Measurements from ENCODE around the gene ZNF775.
A peak's percentile ranks its signal among the peaks of the same experiment; 100 is the strongest.

Gene ZNF775

GRCh38 chr7:150401424-150401790 lies 22.3 kb downstream of the ZNF775 start:
- no peak for DNase-seq (ENCODE audit: low read depth, low spot score)

- no peak for DNase-seq (ENCODE audit: low read depth, low spot score)
These were observed 22.9 kb downstream of the ZNF775 start for GRCh38 chr7:150401861-150402631.

DNA sequence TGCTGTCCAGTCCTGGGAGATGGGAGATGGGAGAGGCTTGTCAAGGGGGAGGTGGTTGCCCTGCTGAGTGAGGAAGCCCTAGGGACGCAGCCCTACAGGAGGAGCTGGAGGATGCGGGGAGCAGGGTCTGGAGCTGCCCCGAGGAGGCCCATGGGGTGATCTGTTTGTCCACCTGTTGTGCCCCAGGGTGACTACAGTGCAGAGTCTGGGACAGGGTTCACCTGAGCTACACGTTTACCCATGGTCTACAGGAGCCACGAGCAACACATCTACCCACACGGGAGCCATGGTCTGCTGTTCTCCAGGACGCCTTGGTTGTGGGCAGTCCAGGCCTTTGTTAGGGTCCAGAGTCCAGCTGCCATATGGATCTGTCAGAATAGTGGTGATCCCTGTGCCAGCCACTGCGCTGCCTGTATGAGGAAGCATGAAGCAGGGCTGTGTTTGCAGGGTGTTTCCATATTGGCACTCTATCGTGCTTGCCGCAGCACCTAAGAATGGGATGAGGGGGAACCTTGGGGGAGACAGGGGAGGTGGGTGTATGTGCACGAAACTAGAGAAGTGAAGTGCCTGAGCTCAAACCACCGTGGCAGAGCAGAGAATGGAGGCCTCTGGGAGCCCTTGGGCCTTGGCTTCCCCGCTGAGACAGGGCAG lies 23.7 kb downstream of the ZNF775 start:
- DNase-seq (ENCODE audit: low read depth, low spot score): no peak

- DNase-seq (ENCODE audit: low read depth, low spot score): no peak
These were observed 24.4 kb downstream of the ZNF775 start for GRCh38 chr7:150403376-150404171.

- DNase-seq (ENCODE audit: low read depth, low spot score): no peak
These were observed 25.2 kb downstream of the ZNF775 start for GRCh38 chr7:150404172-150404804.

GRCh38 chr7:150404805-150405583 lies 25.9 kb downstream of the ZNF775 start:
- DNase-seq (ENCODE audit: low read depth, low spot score): peak; percentile 61

DNA sequence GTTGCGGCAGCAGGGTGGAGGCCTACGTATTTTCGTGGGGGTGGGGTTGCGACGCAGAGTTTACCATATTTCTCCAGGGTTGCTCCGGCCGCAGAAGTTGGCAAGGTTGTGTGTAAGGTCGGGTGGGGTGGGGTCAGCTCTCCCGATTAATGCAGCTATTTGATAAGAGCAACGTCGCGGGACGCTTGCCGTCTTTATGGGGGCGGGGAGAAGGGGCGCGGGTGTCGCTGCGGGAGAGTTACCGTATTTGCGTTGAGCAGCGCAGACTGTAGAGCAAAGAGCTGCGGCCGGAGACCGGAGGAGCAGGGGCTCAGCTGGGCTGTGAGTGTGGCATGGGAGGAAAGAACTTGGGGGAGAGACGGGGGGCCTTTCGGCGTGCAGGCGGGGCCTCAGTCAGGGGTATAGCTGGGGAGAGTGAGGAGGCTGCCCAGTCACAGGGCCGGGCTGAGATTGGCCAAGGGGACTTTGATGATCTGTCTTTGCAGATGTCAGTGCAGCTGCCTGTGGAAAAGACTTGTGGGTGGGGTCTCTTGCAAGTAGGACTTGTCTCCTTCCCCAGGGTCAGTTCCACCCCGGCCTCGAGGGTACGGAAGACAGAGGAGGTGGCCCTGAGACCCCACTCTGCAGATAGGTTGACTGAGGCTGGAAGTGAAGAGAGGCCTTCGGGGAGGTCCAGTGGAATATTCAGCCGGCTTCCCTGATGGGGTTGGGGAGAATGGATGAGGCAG lies 26.6 kb downstream of the ZNF775 start:
- no peak for DNase-seq (ENCODE audit: low read depth, low spot score)

- no peak for DNase-seq (ENCODE audit: low read depth, low spot score)
These were observed 27.1 kb downstream of the ZNF775 start for GRCh38 chr7:150406312-150406566.

DNA sequence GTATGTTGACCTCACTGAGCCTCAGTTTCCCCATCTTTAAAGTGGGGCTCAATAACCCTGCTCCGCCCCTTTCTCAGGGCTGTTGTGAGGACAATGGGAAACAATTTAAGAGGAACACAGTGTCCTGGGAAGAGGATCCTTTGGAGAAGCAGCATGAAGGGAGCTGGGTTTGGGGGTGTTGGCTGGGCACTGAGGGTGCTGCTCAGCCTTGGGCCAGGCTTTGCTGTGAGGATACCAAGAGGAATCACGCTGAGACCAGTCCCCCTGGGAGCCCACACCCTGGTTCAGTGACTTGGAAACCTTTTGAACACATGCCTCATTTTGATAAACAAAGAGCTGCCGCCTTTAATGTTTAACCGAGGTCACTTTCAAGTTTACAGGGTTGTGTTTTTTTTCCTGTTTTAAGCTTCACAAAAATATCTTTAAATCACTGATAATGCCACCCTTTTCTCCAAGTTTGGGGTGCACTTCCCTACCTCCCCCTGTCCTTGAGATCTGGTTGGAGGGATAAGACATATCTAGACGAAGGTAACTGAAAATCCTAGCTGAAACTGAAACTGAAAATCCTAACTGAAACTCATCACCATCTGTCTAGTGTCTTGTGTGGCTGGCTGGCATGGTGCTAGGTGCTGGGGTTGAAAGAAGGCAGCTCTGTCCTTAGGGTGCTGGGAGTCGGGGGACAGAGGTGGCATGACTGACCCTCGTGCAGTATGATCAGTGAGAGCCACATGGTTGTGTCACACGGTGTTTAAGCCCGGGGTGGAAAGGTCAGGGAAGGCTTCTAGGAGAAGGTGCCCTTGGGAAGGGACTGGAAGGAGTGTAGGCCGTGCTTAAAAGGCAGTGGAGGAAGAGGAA lies 27.7 kb downstream of the ZNF775 start:
- DNase-seq (ENCODE audit: low read depth, low spot score): no peak

DNA sequence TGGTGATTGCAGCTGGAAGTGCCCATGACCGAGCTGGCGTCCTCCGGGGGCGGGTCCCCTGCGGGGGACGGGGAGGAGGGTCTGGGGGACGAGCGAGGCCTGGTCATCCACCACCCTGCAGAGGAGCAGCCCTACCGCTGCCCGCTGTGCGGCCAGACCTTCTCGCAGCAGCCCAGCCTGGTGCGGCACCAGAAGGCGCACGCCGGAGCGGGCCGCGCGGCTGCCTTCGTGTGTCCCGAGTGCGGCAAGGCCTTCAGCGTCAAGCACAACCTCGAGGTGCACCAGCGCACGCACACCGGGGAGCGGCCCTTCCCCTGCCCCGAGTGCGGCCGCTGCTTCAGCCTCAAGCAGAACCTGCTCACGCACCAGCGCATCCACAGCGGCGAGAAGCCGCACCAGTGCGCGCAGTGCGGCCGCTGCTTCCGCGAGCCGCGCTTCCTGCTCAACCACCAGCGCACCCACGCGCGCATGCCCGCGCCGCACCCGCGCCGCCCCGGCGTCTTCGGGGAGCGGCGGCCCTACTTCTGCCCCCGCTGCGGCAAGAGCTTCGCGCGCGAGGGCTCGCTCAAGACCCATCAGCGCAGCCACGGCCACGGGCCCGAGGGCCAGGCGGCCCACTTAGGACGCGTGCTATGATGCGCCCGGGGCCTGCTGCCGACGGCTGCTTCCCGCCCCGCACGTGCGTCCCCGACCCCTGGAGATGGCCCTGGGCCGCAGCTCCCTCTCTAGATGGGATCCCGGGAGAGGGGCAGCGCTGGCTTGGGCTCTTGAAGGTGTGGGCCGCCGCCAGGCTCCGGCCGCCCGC lies 28.7 kb downstream of the ZNF775 start:
- no peak for DNase-seq (ENCODE audit: low read depth, low spot score)

DNA sequence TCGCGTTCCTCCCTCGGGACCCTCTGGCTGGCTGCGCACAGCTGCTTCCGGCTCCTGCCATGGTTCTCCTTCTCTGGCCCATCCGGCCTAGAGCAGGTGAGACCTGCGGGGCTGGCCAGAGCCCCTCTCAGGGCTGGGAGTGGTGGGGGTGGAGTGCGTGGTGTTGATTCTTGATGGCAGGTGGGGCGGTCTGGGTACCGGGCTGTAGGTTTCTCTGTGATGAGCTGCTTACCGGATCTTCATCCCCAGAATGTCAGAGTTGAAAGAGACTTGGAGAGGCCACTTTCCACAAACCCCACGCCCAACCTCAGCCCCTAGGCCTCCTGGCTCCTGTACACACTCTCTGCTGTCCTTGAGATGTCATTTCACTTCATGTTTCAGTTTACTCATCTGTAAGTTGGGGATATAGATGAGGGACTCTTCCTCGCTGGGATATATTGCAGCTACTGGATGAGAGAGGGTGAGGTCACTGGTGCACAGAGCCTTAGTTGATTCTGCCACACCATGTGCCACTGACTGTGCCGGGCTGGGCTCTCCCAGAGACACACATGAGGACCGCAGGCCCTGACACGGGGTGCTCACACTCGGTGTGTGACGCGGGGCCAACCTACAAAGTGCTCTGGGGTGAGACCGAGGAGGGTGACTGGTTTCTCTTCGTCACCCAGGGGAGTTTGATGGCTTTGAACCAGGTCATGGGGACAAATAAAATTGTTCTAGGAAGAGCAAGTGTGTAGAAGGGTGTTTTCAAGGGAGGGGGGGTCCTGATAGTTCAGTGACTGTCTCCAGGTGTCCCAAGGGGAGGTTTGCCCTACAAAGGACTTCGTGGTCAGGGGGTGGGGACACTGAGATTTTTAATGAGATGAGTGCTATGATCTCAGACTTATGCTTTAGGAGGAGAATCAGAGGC lies 29.5 kb downstream of the ZNF775 start:
- DNase-seq (ENCODE audit: low read depth, low spot score): no peak

DNA sequence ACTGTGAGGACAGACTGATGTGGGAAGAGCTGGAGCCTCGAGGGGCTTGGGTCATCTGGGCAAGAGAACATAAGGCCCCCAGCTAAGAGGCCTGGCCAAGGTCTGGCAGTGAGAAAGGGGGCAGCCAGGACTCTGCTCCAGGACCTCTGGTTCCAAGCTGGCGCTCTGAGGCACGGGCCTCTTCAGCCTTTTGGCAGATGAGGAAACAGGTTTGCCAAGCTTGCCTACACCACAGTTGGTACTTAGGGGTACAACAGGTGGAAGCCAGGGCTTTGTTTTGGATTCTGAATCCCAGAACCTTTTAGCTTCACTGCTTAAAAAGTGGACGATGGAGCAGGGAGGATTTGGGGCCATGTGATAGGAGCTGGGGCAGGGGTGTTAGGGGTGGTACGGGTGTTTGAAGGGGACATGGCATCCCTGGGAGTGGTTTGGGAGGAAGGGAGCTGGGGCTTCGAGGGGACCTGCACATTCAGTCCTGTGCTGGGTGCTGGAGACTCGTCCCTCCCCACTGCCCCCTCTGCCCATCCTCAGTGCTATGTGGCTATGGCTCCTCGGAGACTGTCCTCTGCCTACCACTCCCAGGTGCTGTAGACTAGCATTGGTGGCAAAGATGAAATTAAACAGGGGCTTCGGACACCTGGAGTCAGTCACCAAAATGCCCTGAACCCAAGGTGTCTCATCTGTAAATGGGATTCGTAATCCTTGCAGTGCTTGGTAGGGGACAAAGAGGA lies 30.3 kb downstream of the ZNF775 start:
- DNase-seq (ENCODE audit: low read depth, low spot score): no peak

DNA sequence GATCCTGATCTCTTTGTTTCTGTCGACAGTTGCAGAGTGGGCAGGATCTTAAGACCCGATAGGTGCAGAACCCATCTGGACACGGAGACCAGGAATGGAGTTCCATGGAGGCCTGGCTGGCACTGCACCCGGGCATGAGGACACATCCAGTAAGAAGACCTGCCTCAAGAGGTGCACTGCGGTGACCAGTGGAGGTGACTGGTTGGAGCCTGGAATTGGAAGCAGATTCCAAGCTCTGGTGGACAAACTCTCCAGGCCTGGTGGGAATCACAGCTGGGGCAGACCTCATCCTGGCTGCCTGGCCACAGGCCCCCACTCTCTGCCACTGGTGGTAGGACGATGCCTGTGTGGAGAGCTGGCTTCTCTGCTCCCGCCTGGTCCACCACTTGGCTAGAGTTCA lies 31.0 kb downstream of the ZNF775 start:
- DNase-seq (ENCODE audit: low read depth, low spot score): no peak

- no peak for DNase-seq (ENCODE audit: low read depth, low spot score)
These were observed 31.7 kb downstream of the ZNF775 start for GRCh38 chr7:150410680-150411346.

DNA sequence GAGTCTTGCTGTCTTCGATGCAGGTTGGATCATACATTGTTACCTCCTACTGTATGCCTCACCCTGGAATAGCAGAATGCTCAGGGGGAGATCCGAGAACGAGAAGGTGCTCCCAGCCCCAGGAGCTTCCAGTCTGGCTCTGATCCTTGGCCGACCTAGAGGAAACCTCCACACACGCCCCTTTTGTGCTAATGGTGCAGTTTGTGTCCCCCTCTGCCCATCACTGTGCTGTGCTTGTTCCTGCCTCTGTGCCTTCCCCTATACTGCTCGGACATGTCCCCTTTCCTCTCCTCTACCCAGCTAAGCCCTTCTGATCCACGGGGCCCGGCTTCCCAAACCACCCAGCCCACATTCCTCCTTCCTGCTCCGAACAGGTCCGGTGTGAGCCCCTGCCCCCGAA lies 32.5 kb downstream of the ZNF775 start:
- DNase-seq (ENCODE audit: low read depth, low spot score): no peak

GRCh38 chr7:150412016-150412415 lies 32.9 kb downstream of the ZNF775 start:
- DNase-seq (ENCODE audit: low read depth, low spot score): no peak
